Gastroesophageal sphincter (tissue), 3 donors: ENCODE measurements around the gene FYCO1.

ENCODE experiments used
- CTCF ChIP-seq, 4 experiments: fragments of 200-600 bp in 2 of 4; fragments of 450-650 bp in 2 of 4; sonication (generic) in 1 of 4; IDR thresholded peaks; one replicate each; pipeline ENCODE4 v1.5.1; 2017 to 2019; ENCODE audit warnings: antibody characterized with exemption in 4 of 4, mild to moderate bottlenecking in 2 of 4, moderate library complexity in 2 of 4
- EP300 ChIP-seq: sonication (generic); formaldehyde crosslinking; IDR thresholded peaks from one replicate; pipeline ENCODE4 v1.6.1; 2017; ENCODE audit warnings: antibody characterized with exemption, mild to moderate bottlenecking
- POLR2A ChIP-seq, 2 donors: fragments of 450-650 bp; IDR thresholded peaks; one replicate each; pipeline ENCODE4 v1.6.1; 2017; ENCODE audit warnings: antibody characterized with exemption in 2 of 2, mild to moderate bottlenecking in 2 of 2, moderate library complexity in 1 of 2
- POLR2AphosphoS5 ChIP-seq: sonication (generic); formaldehyde crosslinking; IDR thresholded peaks from one replicate; pipeline ENCODE4 v1.6.1; 2017; ENCODE audit warnings: antibody characterized with exemption

GRCh38 chr3:46031269-46031668, 35.6 kb upstream of the FYCO1 start:
- TF ChIP-seq CTCF (IDR thresholded peaks at IDR 0.05) (no peak), POLR2A (IDR thresholded peaks at IDR 0.05) (no peak), POLR2AphosphoS5 (no peak), EP300 (no peak)
